Measurements from ENCODE around the gene E2F3. TPM values are rescaled to one million over a fixed set of nuclear protein-coding genes. Genes with fewer than 3 reads are reported as not detected.
"Not testable (repeated sequence)": the region's sequence is repeated elsewhere in the genome, so short reads cannot be mapped to it uniquely, and the experiment has no call there.

E2F3 gene
- total RNA-seq, 4 donors from 2014 or later = 2.9 to 5.6 (median 4.2) TPM

DNA sequence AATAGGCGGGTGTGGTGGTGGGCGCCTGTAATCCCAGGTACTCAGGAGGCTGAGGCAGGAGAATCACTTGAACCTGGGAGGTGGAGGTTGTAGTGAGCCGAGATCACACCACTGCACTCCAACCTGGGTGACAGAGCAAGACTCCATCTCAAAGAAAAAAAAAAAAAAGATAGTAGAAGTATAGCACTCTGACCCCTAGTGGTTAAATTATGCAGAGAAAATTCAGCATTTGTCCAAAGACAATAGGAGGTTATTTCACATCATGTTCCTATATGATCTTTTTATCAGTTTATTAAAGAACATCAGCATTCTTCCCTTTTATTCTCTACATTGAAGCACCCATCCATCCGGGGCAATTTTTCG is 127.4 kb downstream of the E2F3 start:
- H3K9me3 ChIP-seq; H3K36me3 ChIP-seq; DNase-seq (ENCODE audit: extremely low spot score); H3K27me3 ChIP-seq; H3K27ac ChIP-seq (replicated peaks in 1 of 4); H3K4me3 ChIP-seq: not testable (repeated sequence)
- intact Hi-C loops (cut with DNase I) = loop anchor here (2.0 to 5.0 kb wide), 2 partner anchors 127 to 238 kb away; partner anchors contain the start of gene E2F3
- TF ChIP-seq, protein P1, sequence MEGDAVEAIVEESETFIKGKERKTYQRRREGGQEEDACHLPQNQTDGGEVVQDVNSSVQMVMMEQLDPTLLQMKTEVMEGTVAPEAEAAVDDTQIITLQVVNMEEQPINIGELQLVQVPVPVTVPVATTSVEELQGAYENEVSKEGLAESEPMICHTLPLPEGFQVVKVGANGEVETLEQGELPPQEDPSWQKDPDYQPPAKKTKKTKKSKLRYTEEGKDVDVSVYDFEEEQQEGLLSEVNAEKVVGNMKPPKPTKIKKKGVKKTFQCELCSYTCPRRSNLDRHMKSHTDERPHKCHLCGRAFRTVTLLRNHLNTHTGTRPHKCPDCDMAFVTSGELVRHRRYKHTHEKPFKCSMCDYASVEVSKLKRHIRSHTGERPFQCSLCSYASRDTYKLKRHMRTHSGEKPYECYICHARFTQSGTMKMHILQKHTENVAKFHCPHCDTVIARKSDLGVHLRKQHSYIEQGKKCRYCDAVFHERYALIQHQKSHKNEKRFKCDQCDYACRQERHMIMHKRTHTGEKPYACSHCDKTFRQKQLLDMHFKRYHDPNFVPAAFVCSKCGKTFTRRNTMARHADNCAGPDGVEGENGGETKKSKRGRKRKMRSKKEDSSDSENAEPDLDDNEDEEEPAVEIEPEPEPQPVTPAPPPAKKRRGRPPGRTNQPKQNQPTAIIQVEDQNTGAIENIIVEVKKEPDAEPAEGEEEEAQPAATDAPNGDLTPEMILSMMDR (IDR thresholded peaks at IDR 0.05) = peak; percentile 44 to 65 (median 58)
- H3K4me1 ChIP-seq = peaks cover 4 to 17% (median 11%) of the 10 kb centered on the region in 4 donors
- WGBS = 40% methylated on average over 5 of the region's 5 CpGs

DNA sequence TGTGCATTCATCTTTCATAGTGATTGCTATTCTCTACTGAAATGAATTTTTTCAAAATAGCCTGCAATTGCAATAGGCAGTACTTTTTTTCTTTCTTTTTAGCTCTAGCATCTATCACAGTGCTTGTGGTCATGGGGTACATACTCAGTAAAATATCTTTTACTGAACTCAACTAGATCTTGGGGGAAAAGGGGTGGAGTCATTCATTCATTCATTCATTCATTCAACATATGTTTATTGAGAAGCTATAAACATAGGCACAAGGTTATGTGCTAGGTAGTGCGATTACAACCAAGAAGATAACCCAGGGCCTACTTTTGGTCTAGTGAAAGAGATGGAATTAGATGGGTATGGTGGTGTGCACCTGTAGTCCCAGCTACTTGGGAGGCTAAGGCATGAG is 131.2 kb downstream of the E2F3 start:
- no peak overlapping the region for H3K27ac ChIP-seq (replicated peaks in 1 of 4)
- WGBS = 100% methylated on average over 1 of the region's 1 CpG
- no peak for DNase-seq (ENCODE audit: extremely low spot score)
- TF ChIP-seq POLR2AphosphoS5 (IDR thresholded peaks at IDR 0.05) (no peak), EP300 (IDR thresholded peaks at IDR 0.05) (no peak), POLR2A (IDR thresholded peaks at IDR 0.05; ENCODE audit: low read depth) (no peak)
- TF ChIP-seq, protein P1 (IDR thresholded peaks at IDR 0.05) = no peak
- no peaks in the 10 kb centered on the region for H3K36me3 ChIP-seq
- no peaks in the 10 kb centered on the region for H3K27me3 ChIP-seq
- no peak overlapping the region for H3K4me3 ChIP-seq
- intact Hi-C loops (cut with DNase I) = loop anchor here (5.0 kb wide), 1 partner anchor 441 kb away; no protein-coding TSS in a partner anchor
- H3K9me3 ChIP-seq = no peaks in the 10 kb centered on the region
- H3K4me1 ChIP-seq = peaks cover 15 to 42% (median 26%) of the 10 kb centered on the region in 4 donors

DNA sequence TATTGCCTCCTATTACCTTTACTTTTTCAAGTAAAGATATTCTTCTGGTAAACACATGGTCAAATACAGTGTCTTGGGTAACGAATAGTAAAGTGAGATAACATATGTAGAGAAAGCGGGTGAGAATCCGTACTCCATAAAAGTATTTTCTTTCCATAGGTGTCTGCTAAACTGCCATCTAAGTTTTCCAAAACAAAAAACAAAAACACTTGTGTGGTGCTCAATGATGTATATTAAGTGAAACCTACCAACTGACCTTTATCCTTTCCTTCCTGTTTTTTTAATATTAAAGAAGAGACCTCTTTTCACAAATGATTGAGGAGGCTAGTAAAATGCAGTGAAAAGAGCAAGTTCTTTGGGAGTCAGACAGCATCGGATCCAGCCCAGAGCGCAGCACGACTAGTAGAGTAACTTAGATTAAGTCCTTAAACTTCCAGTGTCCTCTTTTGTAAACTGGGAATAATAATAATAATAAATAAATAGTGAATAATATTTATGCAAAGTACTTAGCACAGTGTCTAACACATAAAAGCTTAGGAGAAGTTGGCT is 132.1 kb downstream of the E2F3 start:
- 49% methylated on average over 6 of the region's 6 CpGs for WGBS
- Histone ChIP-seq H3K9me3 (no peaks in the 10 kb centered on the region), H3K27me3 (no peaks in the 10 kb centered on the region), H3K27ac (replicated peaks in 1 of 4) (peak overlapping the region; percentile 84 to 93 (median 90)), H3K36me3 (no peaks in the 10 kb centered on the region), H3K4me3 (peak overlapping the region; percentile 86 to 95 (median 88)), H3K4me1 (peaks cover 12 to 34% (median 22%) of the 10 kb centered on the region in 4 donors)
- TF ChIP-seq, protein P1 (IDR thresholded peaks at IDR 0.05) = no peak
- intact Hi-C loops (cut with DNase I) = loop anchor here (5.0 kb wide), 1 partner anchor 442 kb away; no protein-coding TSS in a partner anchor
- DNase-seq (ENCODE audit: extremely low spot score) = no peak

DNA sequence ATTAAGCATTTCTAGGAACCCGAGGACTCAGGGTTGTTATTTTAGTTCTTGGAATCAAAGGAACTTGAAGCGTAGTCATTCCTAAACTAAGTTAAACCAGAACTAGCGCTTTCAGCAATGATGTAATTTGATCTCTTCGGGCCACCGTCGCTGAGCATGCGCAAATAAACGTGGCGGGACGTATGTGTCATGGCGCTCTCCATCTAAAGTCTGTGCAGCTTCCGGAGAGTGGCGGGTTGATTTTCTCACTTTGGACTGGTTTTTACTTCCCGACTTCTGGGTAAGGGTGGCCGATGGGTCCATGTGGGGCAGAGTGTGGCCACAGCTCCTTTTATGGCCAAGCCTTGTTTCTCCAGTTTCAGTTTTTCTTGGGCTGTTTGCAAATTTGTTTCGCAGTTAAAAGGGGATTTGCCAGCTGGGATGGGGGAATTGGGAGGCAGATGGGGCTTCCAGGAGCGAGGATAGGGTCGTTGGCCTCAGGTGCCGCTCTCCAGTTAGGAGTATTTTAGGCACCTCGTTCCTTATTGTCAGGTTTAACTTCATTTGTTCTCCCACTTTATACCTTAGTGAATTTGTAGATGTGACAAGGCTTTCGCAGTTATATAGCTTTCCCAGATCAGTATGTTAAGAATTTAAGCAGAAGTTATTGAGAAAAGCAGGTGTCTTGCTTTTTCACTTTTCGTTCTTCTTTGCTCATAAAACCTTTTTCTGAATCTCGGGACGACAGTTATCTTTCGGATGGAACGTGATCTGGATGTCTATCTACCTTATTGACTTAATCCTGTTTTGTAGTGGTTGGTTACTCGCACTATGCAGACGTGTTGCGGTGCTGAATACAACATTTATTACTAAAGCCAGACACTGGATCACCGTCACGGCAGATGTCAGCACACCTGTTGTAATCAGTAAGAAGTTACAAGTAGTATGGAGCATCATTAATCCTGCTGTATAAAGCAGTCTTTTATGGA is 132.9 kb downstream of the E2F3 start, which contains the start of gene CDKAL1:
Gene CDKAL1 (plus strand): TSS at position 163 of the 968 bp plus-strand sequence. CDS start 11,894 bp downstream, outside the sequence.
- H3K27me3 ChIP-seq = no peaks in the 10 kb centered on the region
- H3K4me3 ChIP-seq = peak within 1 kb of the TSS; percentile 86 to 95 (median 88)
- intact Hi-C loops (cut with DNase I) = loop anchor here (5.0 kb wide), 1 partner anchor 442 kb away; no protein-coding TSS in a partner anchor
- WGBS = 2% methylated on average over 31 of the region's 31 CpGs
- H3K9me3 ChIP-seq = no peaks in the 10 kb centered on the region
- peak within 1 kb of the TSS; percentile 84 to 93 (median 90) for H3K27ac ChIP-seq (replicated peaks in 1 of 4)
- peak; percentile 96 for DNase-seq (ENCODE audit: extremely low spot score)
- TF ChIP-seq POLR2A (IDR thresholded peaks at IDR 0.05; ENCODE audit: low read depth) = no peak
- peak; percentile 91 to 95 for TF ChIP-seq POLR2AphosphoS5 (IDR thresholded peaks at IDR 0.05)
- TF ChIP-seq, protein P1 (IDR thresholded peaks at IDR 0.05) = peak in 1 of 3 experiments; percentile 19
- TF ChIP-seq EP300 (IDR thresholded peaks at IDR 0.05) = no peak
- H3K4me1 ChIP-seq = peaks cover 11 to 32% (median 21%) of the 10 kb centered on the region in 4 donors
- H3K36me3 ChIP-seq = no peaks in the 10 kb centered on the region

Measured in esophagus muscularis mucosa (tissue), 4 donors.